Measurements from ENCODE around the gene DACT1.

Gene DACT1

DNA sequence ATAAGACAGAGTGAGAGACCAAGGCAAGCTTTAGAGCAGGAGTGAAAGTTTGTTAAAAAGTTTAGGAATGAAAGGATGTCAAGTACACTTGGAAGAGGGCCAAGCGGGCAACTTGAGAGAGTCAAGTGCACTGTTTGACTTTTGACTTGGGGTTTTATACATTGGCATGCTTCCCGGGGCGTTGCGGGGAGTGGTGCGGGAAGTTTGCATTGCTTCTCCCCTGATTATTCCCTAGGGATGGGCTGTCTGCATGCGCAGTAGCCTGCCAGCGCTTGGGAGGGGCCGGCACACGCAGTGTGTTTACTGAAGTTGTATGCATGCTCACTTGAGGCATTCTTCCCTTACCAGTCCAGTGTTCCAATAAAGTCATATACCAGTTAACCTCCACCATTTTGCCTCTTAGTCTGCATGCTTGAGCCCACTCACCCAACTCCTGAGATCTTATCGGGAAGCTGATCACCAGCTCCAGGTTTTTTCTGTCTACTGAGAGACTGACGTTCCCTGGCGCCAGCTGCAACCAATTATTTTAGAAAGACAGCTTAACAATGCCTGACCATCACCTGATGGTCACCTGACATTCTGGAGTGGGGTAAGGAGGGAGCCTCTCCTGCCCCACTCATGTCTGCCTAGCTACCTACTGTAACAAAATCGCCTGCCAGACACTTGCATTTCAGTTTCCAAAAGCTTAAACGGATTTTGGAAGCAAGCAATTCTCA, 53.2 kb downstream of the DACT1 start:
- Histone ChIP-seq H3K4me3 (no peak overlapping the region), H3K27ac (no peak overlapping the region), H3K36me3 (no peaks in the 10 kb centered on the region), H3K27me3 (no peaks in the 10 kb centered on the region), H3K4me1 (peaks cover 0 to 10% (median 4%) of the 10 kb centered on the region in 4 donors), H3K9me3 (peaks cover 0 to 5% (median 0%) of the 10 kb centered on the region in 3 donors)
- intact Hi-C loops (cut with DNase I; ENCODE audit: low total_unique reads): no loop called here
- TF ChIP-seq, protein P1, sequence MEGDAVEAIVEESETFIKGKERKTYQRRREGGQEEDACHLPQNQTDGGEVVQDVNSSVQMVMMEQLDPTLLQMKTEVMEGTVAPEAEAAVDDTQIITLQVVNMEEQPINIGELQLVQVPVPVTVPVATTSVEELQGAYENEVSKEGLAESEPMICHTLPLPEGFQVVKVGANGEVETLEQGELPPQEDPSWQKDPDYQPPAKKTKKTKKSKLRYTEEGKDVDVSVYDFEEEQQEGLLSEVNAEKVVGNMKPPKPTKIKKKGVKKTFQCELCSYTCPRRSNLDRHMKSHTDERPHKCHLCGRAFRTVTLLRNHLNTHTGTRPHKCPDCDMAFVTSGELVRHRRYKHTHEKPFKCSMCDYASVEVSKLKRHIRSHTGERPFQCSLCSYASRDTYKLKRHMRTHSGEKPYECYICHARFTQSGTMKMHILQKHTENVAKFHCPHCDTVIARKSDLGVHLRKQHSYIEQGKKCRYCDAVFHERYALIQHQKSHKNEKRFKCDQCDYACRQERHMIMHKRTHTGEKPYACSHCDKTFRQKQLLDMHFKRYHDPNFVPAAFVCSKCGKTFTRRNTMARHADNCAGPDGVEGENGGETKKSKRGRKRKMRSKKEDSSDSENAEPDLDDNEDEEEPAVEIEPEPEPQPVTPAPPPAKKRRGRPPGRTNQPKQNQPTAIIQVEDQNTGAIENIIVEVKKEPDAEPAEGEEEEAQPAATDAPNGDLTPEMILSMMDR (IDR thresholded peaks at IDR 0.05): no peak
- no peak for DNase-seq

DNA sequence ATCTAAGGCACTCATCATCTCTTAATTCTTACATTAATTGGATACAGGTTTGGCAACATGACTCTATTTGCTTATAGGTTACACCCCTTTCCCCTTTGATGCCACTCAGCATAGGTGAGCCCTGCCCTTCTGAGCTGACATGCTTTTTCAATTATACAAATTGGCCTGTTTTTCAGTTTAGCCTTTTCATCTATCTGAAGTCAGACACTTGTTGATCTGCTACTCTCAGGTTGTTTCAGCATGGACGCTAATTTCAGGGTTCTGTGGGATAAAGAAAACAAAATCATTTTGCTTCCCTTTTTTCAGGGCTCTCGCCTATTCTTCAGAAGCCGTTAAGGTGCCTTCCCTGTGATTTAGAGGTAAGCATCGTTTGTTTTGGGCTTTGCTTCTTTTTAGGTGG, 55.3 kb downstream of the DACT1 start:
- Histone ChIP-seq H3K9me3 (peaks cover 0 to 5% (median 0%) of the 10 kb centered on the region in 3 donors), H3K27me3 (no peaks in the 10 kb centered on the region), H3K27ac (no peak overlapping the region), H3K36me3 (no peaks in the 10 kb centered on the region), H3K4me1 (peaks cover 0 to 14% (median 4%) of the 10 kb centered on the region in 4 donors), H3K4me3 (no peak overlapping the region)
- no peak for DNase-seq
- TF ChIP-seq, protein P1 (IDR thresholded peaks at IDR 0.05): no peak
- intact Hi-C loops (cut with DNase I; ENCODE audit: low total_unique reads): no loop called here

DNA sequence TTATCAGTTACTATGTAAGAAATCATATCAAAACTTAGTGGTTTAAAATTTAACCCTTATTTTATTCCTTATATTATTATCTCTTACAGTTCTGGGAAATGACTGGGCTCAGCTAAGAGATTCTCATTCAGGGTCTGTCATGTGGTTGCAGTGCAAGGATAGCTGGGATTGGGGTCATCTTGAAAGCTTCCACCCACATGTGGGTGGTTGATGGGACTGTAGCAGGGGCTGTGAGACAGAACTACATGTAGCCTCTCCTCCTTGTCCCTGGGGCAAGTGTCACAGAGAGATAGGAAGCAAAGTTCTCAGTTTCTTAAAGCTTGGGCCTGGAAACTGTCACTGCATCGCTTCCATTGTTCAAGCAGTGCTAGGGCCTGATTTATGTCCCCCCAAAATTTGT, 57.8 kb downstream of the DACT1 start:
- Histone ChIP-seq H3K4me1 (peaks cover 0 to 14% (median 3%) of the 10 kb centered on the region in 4 donors), H3K9me3 (no peaks in the 10 kb centered on the region), H3K27ac (no peak overlapping the region), H3K36me3 (no peaks in the 10 kb centered on the region), H3K27me3 (no peaks in the 10 kb centered on the region), H3K4me3 (no peak overlapping the region)
- intact Hi-C loops (cut with DNase I; ENCODE audit: low total_unique reads): no loop called here
- DNase-seq: no peak
- TF ChIP-seq, protein P1 (IDR thresholded peaks at IDR 0.05): no peak

DNA sequence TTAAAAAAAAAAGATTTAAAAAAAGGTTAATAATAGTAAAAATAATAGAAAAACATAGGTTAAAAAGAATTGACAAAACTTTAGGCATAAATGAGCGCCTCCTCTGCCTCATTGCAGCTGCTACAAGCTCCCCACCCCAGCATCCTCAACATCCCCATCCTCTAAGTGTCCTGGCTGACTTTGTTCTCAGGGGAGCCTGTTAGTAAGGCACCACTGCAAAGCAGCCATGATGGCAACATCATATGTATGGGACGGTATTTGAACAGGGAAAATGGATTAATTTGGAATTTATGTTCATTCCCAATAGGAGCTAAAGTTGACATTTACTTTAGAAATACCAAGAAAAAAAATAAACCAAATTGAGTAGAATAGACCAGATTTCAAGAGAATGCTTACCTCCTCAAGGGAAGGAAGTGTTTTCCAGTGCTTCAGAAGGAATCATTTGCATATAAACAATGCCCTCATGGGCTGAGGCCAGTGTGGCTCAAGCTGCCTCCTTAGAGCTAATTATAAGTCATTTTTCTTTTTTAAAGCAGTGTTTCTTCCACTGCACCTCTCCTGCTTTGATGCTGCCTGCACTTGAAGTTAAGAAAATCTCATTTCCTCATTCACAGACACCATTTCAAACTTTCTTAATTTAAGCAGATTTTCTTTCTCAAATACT, 59.6 kb downstream of the DACT1 start:
- TF ChIP-seq, protein P1 (IDR thresholded peaks at IDR 0.05): no peak
- Histone ChIP-seq H3K9me3 (no peaks in the 10 kb centered on the region), H3K4me1 (peaks cover 0 to 22% (median 6%) of the 10 kb centered on the region in 4 donors), H3K36me3 (no peaks in the 10 kb centered on the region), H3K4me3 (no peak overlapping the region), H3K27me3 (no peaks in the 10 kb centered on the region), H3K27ac (no peak overlapping the region)
- DNase-seq: no peak
- intact Hi-C loops (cut with DNase I; ENCODE audit: low total_unique reads): no loop called here

Data from tibial artery (tissue), 4 donors.